Ishikawa (cell line): ENCODE data around the gene CCNI.

Experiments
- CREB1 ChIP-seq: IDR thresholded peaks from 2 replicates; pipeline ENCODE4 v1.6.1; 2012; ENCODE audit warnings: low read depth
- EGR1 ChIP-seq: IDR thresholded peaks from 2 replicates; pipeline ENCODE4 v1.6.1; 2012
- FOXM1 ChIP-seq: IDR thresholded peaks from 2 replicates; pipeline ENCODE4 v1.6.1; 2012; ENCODE audit warnings: low read depth, borderline replicate concordance
- RAD21 ChIP-seq: IDR thresholded peaks from 2 replicates; pipeline ENCODE4 v1.6.1; 2012; ENCODE audit warnings: low read depth
- TAF1 ChIP-seq: IDR thresholded peaks from 2 replicates; pipeline ENCODE4 v1.6.1; 2012; ENCODE audit warnings: low read depth, mild to moderate bottlenecking
- TEAD4 ChIP-seq: IDR thresholded peaks from 2 replicates; pipeline ENCODE4 v1.6.1; 2012
- YY1 ChIP-seq: IDR thresholded peaks from 2 replicates; pipeline ENCODE4 v1.6.1; 2012; ENCODE audit warnings: low read depth
- TF ChIP-seq, protein P1 (sequence below): IDR thresholded peaks from 2 replicates; pipeline ENCODE4 v1.6.1; 2012; ENCODE audit warnings: low read depth, mild to moderate bottlenecking
- TF ChIP-seq, protein P2 (sequence below): IDR thresholded peaks from 2 replicates; pipeline ENCODE4 v1.6.1; 2012

DNA sequence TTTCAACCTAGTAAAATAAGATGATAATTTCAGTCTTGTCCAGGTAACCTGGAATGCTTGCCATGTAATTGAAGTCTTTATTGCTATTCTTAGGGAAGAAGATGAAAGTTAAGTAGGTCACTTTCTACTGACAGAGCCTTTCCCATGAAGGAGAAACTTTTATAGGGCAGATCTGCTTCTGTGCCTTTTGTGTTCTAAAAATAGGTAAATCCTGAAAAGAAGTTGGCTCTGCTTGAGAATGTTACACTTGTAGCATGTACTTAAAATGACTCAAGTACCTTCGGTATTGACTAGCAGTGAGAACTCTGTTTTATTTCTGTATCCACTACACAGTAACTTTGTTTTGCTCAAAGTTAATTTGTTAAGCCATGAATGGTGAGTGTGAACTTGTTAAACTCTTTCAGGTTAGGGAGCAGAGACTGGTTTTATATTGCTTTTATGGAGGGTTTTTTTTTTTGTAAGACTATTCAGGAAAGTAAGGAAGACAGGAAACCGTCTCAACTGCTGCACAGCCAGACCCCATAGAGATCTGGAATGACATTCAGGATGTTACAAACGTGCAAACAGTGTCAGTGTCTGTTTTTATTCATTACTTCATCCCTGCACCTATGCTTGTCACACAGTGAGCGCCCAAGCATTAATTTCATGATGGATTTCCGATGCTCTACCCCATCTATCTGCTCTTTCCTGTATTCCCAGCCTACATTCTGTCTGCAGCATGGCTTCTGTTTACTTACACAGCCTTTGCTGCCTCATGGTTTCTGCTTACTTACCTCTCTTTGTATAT lies 73.3 kb downstream of the CCNI start:
- no peak for TF ChIP-seq CREB1
- no peak for TF ChIP-seq TAF1
- TF ChIP-seq TEAD4, result no peak
- no peak for TF ChIP-seq FOXM1
- TF ChIP-seq, protein P1, sequence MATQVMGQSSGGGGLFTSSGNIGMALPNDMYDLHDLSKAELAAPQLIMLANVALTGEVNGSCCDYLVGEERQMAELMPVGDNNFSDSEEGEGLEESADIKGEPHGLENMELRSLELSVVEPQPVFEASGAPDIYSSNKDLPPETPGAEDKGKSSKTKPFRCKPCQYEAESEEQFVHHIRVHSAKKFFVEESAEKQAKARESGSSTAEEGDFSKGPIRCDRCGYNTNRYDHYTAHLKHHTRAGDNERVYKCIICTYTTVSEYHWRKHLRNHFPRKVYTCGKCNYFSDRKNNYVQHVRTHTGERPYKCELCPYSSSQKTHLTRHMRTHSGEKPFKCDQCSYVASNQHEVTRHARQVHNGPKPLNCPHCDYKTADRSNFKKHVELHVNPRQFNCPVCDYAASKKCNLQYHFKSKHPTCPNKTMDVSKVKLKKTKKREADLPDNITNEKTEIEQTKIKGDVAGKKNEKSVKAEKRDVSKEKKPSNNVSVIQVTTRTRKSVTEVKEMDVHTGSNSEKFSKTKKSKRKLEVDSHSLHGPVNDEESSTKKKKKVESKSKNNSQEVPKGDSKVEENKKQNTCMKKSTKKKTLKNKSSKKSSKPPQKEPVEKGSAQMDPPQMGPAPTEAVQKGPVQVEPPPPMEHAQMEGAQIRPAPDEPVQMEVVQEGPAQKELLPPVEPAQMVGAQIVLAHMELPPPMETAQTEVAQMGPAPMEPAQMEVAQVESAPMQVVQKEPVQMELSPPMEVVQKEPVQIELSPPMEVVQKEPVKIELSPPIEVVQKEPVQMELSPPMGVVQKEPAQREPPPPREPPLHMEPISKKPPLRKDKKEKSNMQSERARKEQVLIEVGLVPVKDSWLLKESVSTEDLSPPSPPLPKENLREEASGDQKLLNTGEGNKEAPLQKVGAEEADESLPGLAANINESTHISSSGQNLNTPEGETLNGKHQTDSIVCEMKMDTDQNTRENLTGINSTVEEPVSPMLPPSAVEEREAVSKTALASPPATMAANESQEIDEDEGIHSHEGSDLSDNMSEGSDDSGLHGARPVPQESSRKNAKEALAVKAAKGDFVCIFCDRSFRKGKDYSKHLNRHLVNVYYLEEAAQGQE, result no peak
- TF ChIP-seq, protein P2, sequence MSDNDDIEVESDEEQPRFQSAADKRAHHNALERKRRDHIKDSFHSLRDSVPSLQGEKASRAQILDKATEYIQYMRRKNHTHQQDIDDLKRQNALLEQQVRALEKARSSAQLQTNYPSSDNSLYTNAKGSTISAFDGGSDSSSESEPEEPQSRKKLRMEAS, result no peak
- no peak for TF ChIP-seq YY1
- no peak for TF ChIP-seq EGR1
- no peak for TF ChIP-seq RAD21
